HepG2 (cell line): ENCODE results near the gene TRIM59. TPM values are rescaled to one million over a fixed set of nuclear protein-coding genes. Genes with fewer than 3 reads are reported as not detected.

Experiments
- ARNTL ChIP-seq: sonication (generic); formaldehyde crosslinking; IDR thresholded peaks from 2 replicates; pipeline ENCODE4 v1.4.0; 2020; ENCODE audit warnings: mild to moderate bottlenecking, missing genetic modification reagents
- EEA1 ChIP-seq: sonication (generic); formaldehyde crosslinking; IDR thresholded peaks from 2 replicates; pipeline ENCODE4 v1.5.1; 2020; ENCODE audit warnings: mild to moderate bottlenecking, missing genetic modification reagents, borderline replicate concordance
- ERF ChIP-seq: IDR thresholded peaks from 2 replicates; pipeline ENCODE4 v1.6.1; 2018; ENCODE audit warnings: missing biosample characterization, missing genetic modification reagents
- GATAD1 ChIP-seq: IDR thresholded peaks from 2 replicates; pipeline ENCODE4 v1.6.1; 2016; ENCODE audit warnings: missing genetic modification reagents, missing compliant biosample characterization
- GPN1 ChIP-seq: sonication (generic); formaldehyde crosslinking; IDR thresholded peaks from 2 replicates; pipeline ENCODE4 v1.5.1; 2020; ENCODE audit warnings: missing genetic modification reagents, borderline replicate concordance
- KMT2A ChIP-seq: sonication (generic); formaldehyde crosslinking; IDR thresholded peaks from 2 replicates; pipeline ENCODE4 v1.4.0; 2020; ENCODE audit warnings: missing genetic modification reagents
- KMT2B ChIP-seq: IDR thresholded peaks from 2 replicates; pipeline ENCODE4 v1.6.1; 2016; ENCODE audit warnings: missing genetic modification reagents, missing compliant biosample characterization
- MXI1 ChIP-seq: IDR thresholded peaks from 3 replicates; pipeline ENCODE4 v1.6.1; 2012; ENCODE audit warnings: low read depth, low read length, inconsistent platforms, borderline replicate concordance
- NR2F2 ChIP-seq: IDR thresholded peaks from 2 replicates; pipeline ENCODE4 v1.6.1; 2012; ENCODE audit warnings: low read depth, inconsistent platforms, borderline replicate concordance
- PHF8 ChIP-seq: sonication (generic); formaldehyde crosslinking; IDR thresholded peaks from 2 replicates; pipeline ENCODE4 v1.5.0; 2020; ENCODE audit warnings: missing genetic modification reagents
- SOX5 ChIP-seq: IDR thresholded peaks from 2 replicates; pipeline ENCODE4 v1.6.1; 2016; ENCODE audit warnings: borderline replicate concordance
- SP4 ChIP-seq: sonication (generic); formaldehyde crosslinking; IDR thresholded peaks from 2 replicates; pipeline ENCODE4 v1.8.1; 2023; ENCODE audit warnings: mild to moderate bottlenecking, missing genetic modification reagents
- TEAD3 ChIP-seq: optimal IDR thresholded peaks from 2 replicates; pipeline ENCODE3; 2016; ENCODE audit warnings: borderline replicate concordance
- YEATS2 ChIP-seq: sonication (generic); formaldehyde crosslinking; IDR thresholded peaks from 2 replicates; pipeline ENCODE4 v1.4.0; 2020; ENCODE audit warnings: missing genetic modification reagents, borderline replicate concordance
- ZMAT3 ChIP-seq: sonication (generic); formaldehyde crosslinking; conservative IDR thresholded peaks from 2 replicates; pipeline ENCODE4 v1.7.0; 2021; ENCODE audit warnings: missing genetic modification reagents
- ZNF331 ChIP-seq: sonication (generic); formaldehyde crosslinking; IDR thresholded peaks from 2 replicates; pipeline ENCODE4 v1.4.0; 2020; ENCODE audit warnings: missing genetic modification reagents
- ZNF703 ChIP-seq: sonication (generic); formaldehyde crosslinking; IDR thresholded peaks from 2 replicates; pipeline ENCODE4 v1.5.1; 2020; ENCODE audit warnings: missing genetic modification reagents, mild to moderate bottlenecking, moderate library complexity, borderline replicate concordance
- ZNF766 ChIP-seq: sonication (generic); formaldehyde crosslinking; IDR thresholded peaks from 2 replicates; pipeline ENCODE4 v1.5.0; 2020; ENCODE audit warnings: missing genetic modification reagents, borderline replicate concordance
- polyA plus RNA-seq, 8 experiments: library from polyadenylated mRNA; depleted of rRNA in 3 of 8; stranded (reverse) in 7 of 8; unstranded in 1 of 8; fragments of >200 nt; fragmentation: Illumina TruSeq in 4 of 8; extraction: Trizol in 4 of 8; gene quantifications; 2 replicates each; pipeline versions ENCODE4 v1.2.1 to v1.2.3, GENCODE V29; 2011 to 2016; ENCODE audit warnings: low read depth in 4 of 8, missing spikeins in 1 of 8, mixed read lengths in 1 of 8; ENCODE audit not compliant: insufficient read depth in 1 of 8
- total RNA-seq, 5 experiments: library from RNA; depleted of rRNA; stranded (reverse); fragments of >200 nt; fragmentation: Illumina TruSeq; extraction: Trizol; gene quantifications; 2 replicates each; pipeline ENCODE4 v1.2.3, GENCODE V29; 2016; ENCODE audit warnings: low read depth in 1 of 5
- TF ChIP-seq, protein P1 (sequence below): sonication (generic); formaldehyde crosslinking; IDR thresholded peaks from 2 replicates; pipeline ENCODE4 v1.4.0; 2020; ENCODE audit warnings: missing genetic modification reagents, borderline replicate concordance
- TF ChIP-seq, protein P2 (sequence below): IDR thresholded peaks from 2 replicates; pipeline ENCODE4 v1.6.1; 2018; ENCODE audit warnings: missing genetic modification reagents
- TF ChIP-seq, protein P3 (sequence below): sonication (generic); formaldehyde crosslinking; IDR thresholded peaks from 2 replicates; pipeline ENCODE4 v1.4.0; 2020; ENCODE audit warnings: missing genetic modification reagents

Gene TRIM59
- total and polyA plus RNA-seq, 2 of the 13 experiments (the other 11 are each of a cell fraction or from before 2014, with no cell fraction given) = 1.3 to 3.2 TPM

DNA sequence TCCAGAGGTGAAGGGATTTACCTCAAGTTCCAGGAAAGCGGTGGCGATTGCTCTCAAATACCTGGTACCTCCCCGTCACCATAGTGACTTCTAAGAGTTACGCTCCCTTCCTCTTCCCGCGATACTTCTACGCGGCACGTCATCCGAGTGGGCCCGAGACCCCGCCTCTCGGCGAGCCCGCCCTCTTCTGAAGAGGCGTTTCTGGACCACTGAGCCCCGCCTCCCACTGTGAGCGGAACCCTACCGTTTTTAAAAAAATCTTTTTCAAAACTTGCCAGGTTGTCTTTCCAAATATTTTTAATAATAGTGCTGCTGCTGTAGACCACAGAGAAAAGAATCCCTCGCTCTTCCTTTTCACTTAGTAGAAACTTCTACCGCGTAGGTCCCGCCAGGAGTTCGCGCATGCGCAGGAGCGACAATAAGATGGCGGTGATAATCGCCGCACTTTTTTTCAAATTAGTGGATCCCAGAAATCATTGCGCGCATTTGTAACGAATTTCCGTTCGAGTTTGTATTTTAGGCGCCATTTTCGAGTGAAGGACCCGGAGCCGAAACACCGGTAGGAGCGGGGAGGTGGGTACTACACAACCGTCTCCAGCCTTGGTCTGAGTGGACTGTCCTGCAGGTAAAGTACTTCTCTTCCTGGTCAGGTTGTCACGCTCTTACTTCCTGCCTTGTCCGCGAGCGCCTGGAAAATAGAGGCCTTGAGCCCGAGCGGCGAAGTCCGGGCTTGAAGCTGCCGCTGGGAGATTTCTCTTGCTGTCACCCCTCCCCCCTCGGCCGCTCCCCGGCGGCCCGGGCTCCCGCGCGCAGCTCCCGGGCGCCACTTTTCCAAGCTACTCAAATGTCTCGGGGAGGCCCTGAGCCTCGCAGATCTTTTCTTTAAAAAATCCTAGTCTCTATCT is 50.2 kb downstream of the TRIM59 start, which contains the start of the genes IFT80 and SMC4 (continued):
- TF ChIP-seq, protein P1, sequence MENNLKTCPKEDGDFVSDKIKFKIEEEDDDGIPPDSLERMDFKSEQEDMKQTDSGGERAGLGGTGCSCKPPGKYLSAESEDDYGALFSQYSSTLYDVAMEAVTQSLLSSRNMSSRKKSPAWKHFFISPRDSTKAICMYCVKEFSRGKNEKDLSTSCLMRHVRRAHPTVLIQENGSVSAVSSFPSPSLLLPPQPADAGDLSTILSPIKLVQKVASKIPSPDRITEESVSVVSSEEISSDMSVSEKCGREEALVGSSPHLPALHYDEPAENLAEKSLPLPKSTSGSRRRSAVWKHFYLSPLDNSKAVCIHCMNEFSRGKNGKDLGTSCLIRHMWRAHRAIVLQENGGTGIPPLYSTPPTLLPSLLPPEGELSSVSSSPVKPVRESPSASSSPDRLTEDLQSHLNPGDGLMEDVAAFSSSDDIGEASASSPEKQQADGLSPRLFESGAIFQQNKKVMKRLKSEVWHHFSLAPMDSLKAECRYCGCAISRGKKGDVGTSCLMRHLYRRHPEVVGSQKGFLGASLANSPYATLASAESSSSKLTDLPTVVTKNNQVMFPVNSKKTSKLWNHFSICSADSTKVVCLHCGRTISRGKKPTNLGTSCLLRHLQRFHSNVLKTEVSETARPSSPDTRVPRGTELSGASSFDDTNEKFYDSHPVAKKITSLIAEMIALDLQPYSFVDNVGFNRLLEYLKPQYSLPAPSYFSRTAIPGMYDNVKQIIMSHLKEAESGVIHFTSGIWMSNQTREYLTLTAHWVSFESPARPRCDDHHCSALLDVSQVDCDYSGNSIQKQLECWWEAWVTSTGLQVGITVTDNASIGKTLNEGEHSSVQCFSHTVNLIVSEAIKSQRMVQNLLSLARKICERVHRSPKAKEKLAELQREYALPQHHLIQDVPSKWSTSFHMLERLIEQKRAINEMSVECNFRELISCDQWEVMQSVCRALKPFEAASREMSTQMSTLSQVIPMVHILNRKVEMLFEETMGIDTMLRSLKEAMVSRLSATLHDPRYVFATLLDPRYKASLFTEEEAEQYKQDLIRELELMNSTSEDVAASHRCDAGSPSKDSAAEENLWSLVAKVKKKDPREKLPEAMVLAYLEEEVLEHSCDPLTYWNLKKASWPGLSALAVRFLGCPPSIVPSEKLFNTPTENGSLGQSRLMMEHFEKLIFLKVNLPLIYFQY (CRISPR knock-in tag) = peak; percentile 9; the same call in 1 of the 2 replicates
- peak; percentile 39; the same call in 1 of the 2 replicates for TF ChIP-seq PHF8 (CRISPR knock-in tag)
- TF ChIP-seq NR2F2 = peak; percentile 35; the same call in 1 of the 2 replicates
- peak; percentile 71; the same call in 2 of the 3 replicates for TF ChIP-seq MXI1
- peak; percentile 61; the same call in 1 of the 2 replicates for TF ChIP-seq ZMAT3 (CRISPR knock-in tag)
- TF ChIP-seq EEA1 (CRISPR knock-in tag) = no peak
- TF ChIP-seq YEATS2 (CRISPR knock-in tag) = peak; percentile 72; the same call in 1 of the 2 replicates
- no peak for TF ChIP-seq ARNTL (CRISPR knock-in tag)
- peak; percentile 87 for TF ChIP-seq GATAD1 (CRISPR knock-in tag)
- peak; percentile 66 for TF ChIP-seq TEAD3
- TF ChIP-seq KMT2B = peak; percentile 79; the same call in 1 of the 2 replicates
- TF ChIP-seq KMT2A (CRISPR knock-in tag) = peak; percentile 80
- TF ChIP-seq, protein P2, sequence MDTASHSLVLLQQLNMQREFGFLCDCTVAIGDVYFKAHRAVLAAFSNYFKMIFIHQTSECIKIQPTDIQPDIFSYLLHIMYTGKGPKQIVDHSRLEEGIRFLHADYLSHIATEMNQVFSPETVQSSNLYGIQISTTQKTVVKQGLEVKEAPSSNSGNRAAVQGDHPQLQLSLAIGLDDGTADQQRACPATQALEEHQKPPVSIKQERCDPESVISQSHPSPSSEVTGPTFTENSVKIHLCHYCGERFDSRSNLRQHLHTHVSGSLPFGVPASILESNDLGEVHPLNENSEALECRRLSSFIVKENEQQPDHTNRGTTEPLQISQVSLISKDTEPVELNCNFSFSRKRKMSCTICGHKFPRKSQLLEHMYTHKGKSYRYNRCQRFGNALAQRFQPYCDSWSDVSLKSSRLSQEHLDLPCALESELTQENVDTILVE (CRISPR knock-in tag) = 0 out of 2 replicates have a peak, but pooled peaks have one; percentile 56
- peak; percentile 3; the same call in 1 of the 2 replicates for TF ChIP-seq SOX5 (CRISPR knock-in tag)
- peak; percentile 80 for TF ChIP-seq SP4
- TF ChIP-seq GPN1 (CRISPR knock-in tag) = no peak
- no peak for TF ChIP-seq ZNF703
- TF ChIP-seq ZNF766 (CRISPR knock-in tag) = peak; percentile 20; the same call in 1 of the 2 replicates
- no peak; the same call in 1 of the 2 replicates for TF ChIP-seq ERF
- no peak for TF ChIP-seq ZNF331 (CRISPR knock-in tag)
- TF ChIP-seq, protein P3, sequence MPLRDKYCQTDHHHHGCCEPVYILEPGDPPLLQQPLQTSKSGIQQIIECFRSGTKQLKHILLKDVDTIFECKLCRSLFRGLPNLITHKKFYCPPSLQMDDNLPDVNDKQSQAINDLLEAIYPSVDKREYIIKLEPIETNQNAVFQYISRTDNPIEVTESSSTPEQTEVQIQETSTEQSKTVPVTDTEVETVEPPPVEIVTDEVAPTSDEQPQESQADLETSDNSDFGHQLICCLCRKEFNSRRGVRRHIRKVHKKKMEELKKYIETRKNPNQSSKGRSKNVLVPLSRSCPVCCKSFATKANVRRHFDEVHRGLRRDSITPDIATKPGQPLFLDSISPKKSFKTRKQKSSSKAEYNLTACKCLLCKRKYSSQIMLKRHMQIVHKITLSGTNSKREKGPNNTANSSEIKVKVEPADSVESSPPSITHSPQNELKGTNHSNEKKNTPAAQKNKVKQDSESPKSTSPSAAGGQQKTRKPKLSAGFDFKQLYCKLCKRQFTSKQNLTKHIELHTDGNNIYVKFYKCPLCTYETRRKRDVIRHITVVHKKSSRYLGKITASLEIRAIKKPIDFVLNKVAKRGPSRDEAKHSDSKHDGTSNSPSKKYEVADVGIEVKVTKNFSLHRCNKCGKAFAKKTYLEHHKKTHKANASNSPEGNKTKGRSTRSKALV (CRISPR knock-in tag) = peak; percentile 7; the same call in 1 of the 2 replicates
